Peyer's patch (tissue), 4 donors: ENCODE measurements around the gene GPR183.

Experiments used
- CTCF ChIP-seq, 6 experiments: fragments of 450-650 bp in 4 of 6; fragments of 200-600 bp in 2 of 6; sonication (generic) in 1 of 6; IDR thresholded peaks; one replicate each; pipeline ENCODE4 v1.5.1; 2017 to 2019; ENCODE audit warnings: antibody characterized with exemption in 6 of 6, mild to moderate bottlenecking in 3 of 6, moderate library complexity in 1 of 6
- POLR2A ChIP-seq, 2 donors: fragments of 450-650 bp; IDR thresholded peaks; one replicate each; pipeline ENCODE4 v1.5.1; 2017; ENCODE audit warnings: antibody characterized with exemption in 2 of 2, mild to moderate bottlenecking in 2 of 2, moderate library complexity in 2 of 2

GRCh38 chr13:99282264-99283231, 24.7 kb downstream of the GPR183 start:
- TF ChIP-seq CTCF (IDR thresholded peaks at IDR 0.05) (no peak), POLR2A (IDR thresholded peaks at IDR 0.05) (no peak)
